CD4-positive, alpha-beta T cell (primary cell): ENCODE measurements around the gene FOXD2. TPM values are rescaled to one million over a fixed set of nuclear protein-coding genes. Genes with fewer than 3 reads are reported as not detected.

Experiments
- ATAC-seq: fragments of 200-7000 bp; cut with Tn5 transposase; one replicate; pipeline ENCODE4 v1.10.0; 2022; ENCODE audit warnings: mild to moderate bottlenecking; ENCODE audit not compliant: poor library complexity
- CTCF ChIA-PET: fragments of 350-600 bp; sonication (Branson Sonifier 250); formaldehyde crosslinking; loops from one replicate; lab custom pipeline; 2021; ENCODE audit warnings: antibody characterized with exemption, inconsistent platforms; lab: Charles Lee
- POLR2A ChIA-PET: fragments of 350-600 bp; sonication (Branson Sonifier 250); formaldehyde crosslinking; loops from one replicate; lab custom pipeline; 2021; ENCODE audit warnings: antibody characterized with exemption, inconsistent platforms; lab: Charles Lee
- DNase-seq, 14 experiments: peaks; one replicate each; pipeline ENCODE4 v3.0.0-alpha.2; 2013 to 2020; ENCODE audit warnings: mixed read lengths in 2 of 14
- H3K27ac ChIP-seq, 2 donors: one replicate each; pipeline versions ENCODE4 v1.5.1 to v1.7.0; 2013; ENCODE audit warnings: low read length in 2 of 2, low read depth in 1 of 2, mild to moderate bottlenecking in 1 of 2
- H3K27me3 ChIP-seq, 2 experiments: 1 replicate in 1 of 2; 2 replicates in 1 of 2; pipeline versions ENCODE4 v1.6.1 to v1.7.0; 2013; ENCODE audit warnings: low read length in 2 of 2, control low read depth in 1 of 2, mild to moderate bottlenecking in 1 of 2, moderate library complexity in 1 of 2; ENCODE audit not compliant: insufficient read depth in 2 of 2, control insufficient read depth in 1 of 2
- H3K36me3 ChIP-seq: one replicate; pipeline ENCODE4 v1.6.1; 2013; ENCODE audit warnings: low read length, control low read depth; ENCODE audit not compliant: insufficient read depth
- H3K4me1 ChIP-seq: one replicate; pipeline ENCODE4 v1.6.1; 2013; ENCODE audit warnings: low read length, control low read depth; ENCODE audit not compliant: insufficient read depth
- H3K4me3 ChIP-seq: one replicate; pipeline ENCODE4 v1.5.1; 2013; ENCODE audit warnings: mild to moderate bottlenecking, low read length, moderate library complexity
- H3K9me3 ChIP-seq, 2 experiments: 1 replicate in 1 of 2; 2 replicates in 1 of 2; pipeline versions ENCODE4 v1.6.1 to v1.7.0; 2013; ENCODE audit warnings: low read length in 2 of 2, mild to moderate bottlenecking in 2 of 2, control low read depth in 1 of 2, moderate library complexity in 1 of 2; ENCODE audit not compliant: control insufficient read depth in 1 of 2, insufficient read depth in 1 of 2
- H3K27ac Mint-ChIP-seq: one replicate; pipeline ENCODE4 v1.8.0; 2020; ENCODE audit warnings: mixed read lengths
- H3K27me3 Mint-ChIP-seq: one replicate; pipeline ENCODE4 v1.8.0; 2021; ENCODE audit warnings: mixed read lengths
- H3K36me3 Mint-ChIP-seq: one replicate; pipeline ENCODE4 v1.8.0; 2021; ENCODE audit warnings: low read depth, mixed read lengths
- H3K4me1 Mint-ChIP-seq: one replicate; pipeline ENCODE4 v1.8.0; 2021; ENCODE audit warnings: low read depth, mixed read lengths
- H3K4me3 Mint-ChIP-seq: one replicate; pipeline ENCODE4 v1.8.0; 2020; ENCODE audit warnings: mild to moderate bottlenecking, mixed read lengths
- H3K9me3 Mint-ChIP-seq: one replicate; pipeline ENCODE4 v1.8.0; 2020; ENCODE audit warnings: mixed read lengths
- intact Hi-C, 2 experiments: fragments of 100-400 bp; cut with DNase I in 1 of 2; cut with micrococcal nuclease in 1 of 2; formaldehyde crosslinking; loops; one replicate each; pipeline versions ENCODE4 v1.15.1 to v1.9.0; 2023 to 2025; cut with DNase I, micrococcal nuclease
- total RNA-seq, 174 experiments: library from RNA in 2 of 174; stranded (reverse) in 2 of 174; gene quantifications; one replicate each; pipeline ENCODE4 v1.2.3 and lab custom pipeline; 2021 to 2026
- TF ChIP-seq, protein P1 (sequence below): fragments of 200-600 bp; IDR thresholded peaks from one replicate; pipeline ENCODE4 v1.8.0; 2022; ENCODE audit warnings: antibody characterized with exemption, mild to moderate bottlenecking

The FOXD2 gene
- total RNA-seq, 2 experiments from 2014 or later = 0.22 to 0.34 TPM

DNA sequence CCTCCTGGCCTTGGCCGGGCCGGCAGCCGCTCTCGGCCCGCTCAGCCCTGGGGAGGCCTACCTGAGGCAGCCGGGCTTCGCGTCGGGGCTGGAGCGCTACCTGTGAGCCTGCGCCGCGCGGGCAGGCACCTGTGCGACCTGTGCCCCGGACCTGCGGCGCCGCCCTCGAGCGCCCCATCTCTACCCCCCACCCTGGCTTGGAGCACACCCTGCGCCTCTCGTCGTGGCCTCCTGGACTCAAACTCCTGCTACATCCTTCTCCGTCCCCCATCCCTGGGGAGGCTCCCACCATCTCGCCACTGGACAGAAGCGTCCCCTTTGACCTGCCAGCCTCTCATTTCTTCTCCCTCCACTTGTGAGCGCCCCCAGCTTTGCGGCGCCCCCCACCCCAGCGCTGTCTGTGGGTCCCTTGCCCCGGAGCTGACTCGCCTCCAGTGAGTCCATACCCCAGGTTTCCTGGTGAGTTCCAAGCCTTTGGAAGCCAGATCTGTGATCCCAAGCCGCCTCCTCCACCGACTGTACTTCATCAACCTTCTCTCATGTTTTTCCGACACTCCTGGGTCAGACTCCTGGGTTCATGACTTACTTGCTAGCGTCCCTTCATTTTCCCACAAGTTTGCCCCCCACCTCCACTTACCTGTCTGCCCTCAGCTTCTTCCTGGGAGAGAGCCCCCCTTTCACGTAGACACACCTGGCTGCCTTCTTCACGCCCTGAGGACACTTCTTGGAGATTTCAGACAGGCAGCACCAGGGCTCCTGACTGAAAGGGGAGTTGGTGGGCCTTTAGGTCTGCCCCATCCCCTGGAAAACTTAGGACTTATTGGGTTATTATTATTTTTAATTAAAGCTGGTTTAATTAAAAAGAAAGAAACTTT is 20.4 kb upstream of the FOXD2 start:
- ATAC-seq = no peak
- Mint-ChIP-seq H3K9me3 (no peaks in the 10 kb centered on the region), H3K27ac (no peak overlapping the region), H3K36me3 (no peaks in the 10 kb centered on the region), H3K27me3 (peaks cover 72% of the 10 kb centered on the region), H3K4me3 (no peak overlapping the region), H3K4me1 (peaks cover 5% of the 10 kb centered on the region)
- no peaks in the 10 kb centered on the region for H3K36me3 ChIP-seq
- no peak for DNase-seq
- no peak overlapping the region for H3K4me3 ChIP-seq
- H3K4me1 ChIP-seq = no peaks in the 10 kb centered on the region
- no peaks in the 10 kb centered on the region for H3K9me3 ChIP-seq
- no peak overlapping the region for H3K27ac ChIP-seq
- peaks cover 24 to 53% of the 10 kb centered on the region in 2 experiments for H3K27me3 ChIP-seq
- intact Hi-C loops = no loop called here
- POLR2A ChIA-PET = interaction anchor here (0.9 kb wide), 1 partner anchor 16 kb away, joined by 3 read pairs; no protein-coding TSS in a partner anchor
- CTCF ChIA-PET = interaction anchor here (0.8 to 0.9 kb wide), 2 partner anchors 15 to 309 kb away, joined by 3 read pairs; no protein-coding TSS in a partner anchor
- TF ChIP-seq, protein P1, sequence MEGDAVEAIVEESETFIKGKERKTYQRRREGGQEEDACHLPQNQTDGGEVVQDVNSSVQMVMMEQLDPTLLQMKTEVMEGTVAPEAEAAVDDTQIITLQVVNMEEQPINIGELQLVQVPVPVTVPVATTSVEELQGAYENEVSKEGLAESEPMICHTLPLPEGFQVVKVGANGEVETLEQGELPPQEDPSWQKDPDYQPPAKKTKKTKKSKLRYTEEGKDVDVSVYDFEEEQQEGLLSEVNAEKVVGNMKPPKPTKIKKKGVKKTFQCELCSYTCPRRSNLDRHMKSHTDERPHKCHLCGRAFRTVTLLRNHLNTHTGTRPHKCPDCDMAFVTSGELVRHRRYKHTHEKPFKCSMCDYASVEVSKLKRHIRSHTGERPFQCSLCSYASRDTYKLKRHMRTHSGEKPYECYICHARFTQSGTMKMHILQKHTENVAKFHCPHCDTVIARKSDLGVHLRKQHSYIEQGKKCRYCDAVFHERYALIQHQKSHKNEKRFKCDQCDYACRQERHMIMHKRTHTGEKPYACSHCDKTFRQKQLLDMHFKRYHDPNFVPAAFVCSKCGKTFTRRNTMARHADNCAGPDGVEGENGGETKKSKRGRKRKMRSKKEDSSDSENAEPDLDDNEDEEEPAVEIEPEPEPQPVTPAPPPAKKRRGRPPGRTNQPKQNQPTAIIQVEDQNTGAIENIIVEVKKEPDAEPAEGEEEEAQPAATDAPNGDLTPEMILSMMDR = no peak

DNA sequence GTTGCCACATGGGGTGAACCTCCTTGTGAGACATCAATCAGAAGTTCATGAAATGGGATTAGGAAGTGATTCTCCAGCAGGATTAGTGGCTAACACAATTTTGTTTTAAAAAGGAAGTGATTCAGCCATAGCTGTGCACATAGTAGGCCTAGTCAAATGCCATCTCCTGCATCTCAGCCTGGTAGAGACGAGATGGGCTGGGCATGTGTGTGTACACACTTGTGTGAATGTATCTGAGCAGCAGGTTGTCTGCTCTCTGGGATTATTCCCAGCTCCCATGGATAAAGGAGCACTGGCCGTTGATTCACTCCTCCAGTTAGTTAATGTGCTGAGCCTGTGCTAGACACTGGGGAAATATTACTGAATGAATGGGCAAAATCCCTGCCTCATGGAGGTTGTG is 19.7 kb upstream of the FOXD2 start:
- Histone ChIP-seq H3K4me3 (no peak overlapping the region), H3K4me1 (no peaks in the 10 kb centered on the region), H3K9me3 (no peaks in the 10 kb centered on the region), H3K27me3 (peaks cover 24 to 53% of the 10 kb centered on the region in 2 experiments), H3K36me3 (no peaks in the 10 kb centered on the region), H3K27ac (no peak overlapping the region)
- Mint-ChIP-seq H3K36me3 (no peaks in the 10 kb centered on the region), H3K27ac (no peak overlapping the region), H3K4me3 (no peak overlapping the region), H3K9me3 (no peaks in the 10 kb centered on the region), H3K4me1 (peaks cover 5% of the 10 kb centered on the region), H3K27me3 (peaks cover 73% of the 10 kb centered on the region)
- ChIA-PET POLR2A (interaction anchor here (0.9 kb wide), 1 partner anchor 16 kb away, joined by 3 read pairs; no protein-coding TSS in a partner anchor), CTCF (interaction anchor here (0.8 to 0.9 kb wide), 2 partner anchors 14 to 308 kb away, joined by 3 read pairs; no protein-coding TSS in a partner anchor)
- TF ChIP-seq, protein P1 = no peak
- no peak for DNase-seq
- ATAC-seq = no peak
- intact Hi-C loops = no loop called here

DNA sequence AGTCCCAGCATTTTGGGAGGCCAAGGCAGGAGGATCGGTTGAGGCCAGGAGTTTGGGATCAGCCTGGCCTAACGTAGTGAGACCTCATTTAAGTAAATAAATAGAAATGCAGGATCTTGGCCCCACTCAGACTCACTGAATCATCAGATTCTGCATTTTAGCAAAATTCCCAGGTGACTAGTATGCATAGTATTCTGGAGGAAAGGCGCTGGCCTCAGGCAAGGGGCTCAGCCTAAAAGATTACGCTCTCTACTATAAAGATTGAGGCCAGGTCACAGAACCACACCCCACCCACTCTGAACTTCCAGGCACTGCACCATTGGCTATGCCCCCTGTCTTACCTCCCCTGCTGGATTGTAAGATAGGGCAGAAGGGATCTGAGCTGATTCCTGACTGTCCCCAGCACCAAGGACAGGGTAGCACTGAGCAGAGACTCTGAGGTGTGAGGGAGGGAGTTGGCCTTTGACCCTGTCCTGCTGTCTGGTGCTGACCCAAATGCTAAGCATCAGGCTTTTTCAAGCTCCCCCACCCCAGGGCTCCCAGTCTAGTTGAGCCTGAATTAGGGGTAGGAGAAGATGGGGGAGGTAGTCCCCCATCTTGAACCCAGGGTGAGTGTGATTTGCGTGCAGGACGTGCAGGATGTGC is 19.0 kb upstream of the FOXD2 start:
- no peaks in the 10 kb centered on the region for H3K9me3 Mint-ChIP-seq
- H3K27me3 Mint-ChIP-seq = peaks cover 71% of the 10 kb centered on the region
- Histone ChIP-seq H3K4me3 (no peak overlapping the region), H3K36me3 (no peaks in the 10 kb centered on the region), H3K27me3 (peaks cover 24 to 51% of the 10 kb centered on the region in 2 experiments), H3K4me1 (no peaks in the 10 kb centered on the region), H3K9me3 (no peaks in the 10 kb centered on the region), H3K27ac (no peak overlapping the region)
- intact Hi-C loops = no loop called here
- ChIA-PET CTCF (no interaction called here), POLR2A (no interaction called here)
- H3K27ac Mint-ChIP-seq = no peak overlapping the region
- no peaks in the 10 kb centered on the region for H3K36me3 Mint-ChIP-seq
- DNase-seq (no peak), ATAC-seq (no peak)
- H3K4me1 Mint-ChIP-seq = peaks cover 5% of the 10 kb centered on the region
- no peak overlapping the region for H3K4me3 Mint-ChIP-seq
- TF ChIP-seq, protein P1 = no peak
